ENCODE data around the gene SERPINB2. TPM values are rescaled to one million over a fixed set of nuclear protein-coding genes. Genes with fewer than 3 reads are reported as not detected.

SERPINB2 gene
- total RNA-seq, 1 donor from 2014 or later = not detected

DNA sequence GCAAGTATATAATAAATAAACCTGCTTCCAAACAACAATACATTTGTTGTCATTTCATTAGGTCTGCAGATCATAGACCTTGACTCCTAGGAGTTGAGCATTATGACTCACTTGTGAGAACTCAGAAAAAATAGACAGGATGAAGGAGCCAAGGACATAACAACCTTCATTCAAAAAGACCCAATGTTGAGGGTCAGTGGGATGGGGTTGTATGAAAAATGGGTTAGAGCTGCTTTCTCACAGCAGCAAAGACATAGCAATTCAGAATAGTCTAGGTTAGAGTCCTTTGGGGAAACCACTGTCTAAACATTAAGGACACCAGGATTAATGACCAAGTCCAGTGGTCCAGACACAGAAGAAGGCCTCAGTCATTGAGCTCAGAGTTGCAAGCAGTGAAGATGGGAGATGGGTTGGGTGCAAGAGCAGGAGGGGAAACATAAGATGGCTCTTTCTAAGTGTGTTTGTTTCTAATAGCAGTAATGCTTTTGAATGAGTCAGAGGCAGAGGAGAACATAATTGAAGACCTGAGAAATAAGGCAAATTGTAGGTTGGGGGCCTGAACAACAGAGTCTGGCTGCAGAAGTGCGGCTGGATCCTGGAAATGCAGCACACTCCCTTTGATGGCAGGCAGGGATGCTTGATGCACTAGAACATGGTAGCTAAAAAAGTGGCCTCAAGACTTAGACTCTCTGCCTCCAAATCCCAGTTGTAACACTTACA, 16.5 kb downstream of the SERPINB2 start:
- TF ChIP-seq, protein P1, sequence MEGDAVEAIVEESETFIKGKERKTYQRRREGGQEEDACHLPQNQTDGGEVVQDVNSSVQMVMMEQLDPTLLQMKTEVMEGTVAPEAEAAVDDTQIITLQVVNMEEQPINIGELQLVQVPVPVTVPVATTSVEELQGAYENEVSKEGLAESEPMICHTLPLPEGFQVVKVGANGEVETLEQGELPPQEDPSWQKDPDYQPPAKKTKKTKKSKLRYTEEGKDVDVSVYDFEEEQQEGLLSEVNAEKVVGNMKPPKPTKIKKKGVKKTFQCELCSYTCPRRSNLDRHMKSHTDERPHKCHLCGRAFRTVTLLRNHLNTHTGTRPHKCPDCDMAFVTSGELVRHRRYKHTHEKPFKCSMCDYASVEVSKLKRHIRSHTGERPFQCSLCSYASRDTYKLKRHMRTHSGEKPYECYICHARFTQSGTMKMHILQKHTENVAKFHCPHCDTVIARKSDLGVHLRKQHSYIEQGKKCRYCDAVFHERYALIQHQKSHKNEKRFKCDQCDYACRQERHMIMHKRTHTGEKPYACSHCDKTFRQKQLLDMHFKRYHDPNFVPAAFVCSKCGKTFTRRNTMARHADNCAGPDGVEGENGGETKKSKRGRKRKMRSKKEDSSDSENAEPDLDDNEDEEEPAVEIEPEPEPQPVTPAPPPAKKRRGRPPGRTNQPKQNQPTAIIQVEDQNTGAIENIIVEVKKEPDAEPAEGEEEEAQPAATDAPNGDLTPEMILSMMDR (IDR thresholded peaks at IDR 0.05; ENCODE audit: partially characterized antibody, unreplicated experiment) = no peak
- H3K4me3 Mint-ChIP-seq (ENCODE audit: unreplicated experiment) = no peak overlapping the region
- no peak for DNase-seq
- H3K36me3 Mint-ChIP-seq (ENCODE audit: unreplicated experiment) = no peaks in the 10 kb centered on the region
- no peaks in the 10 kb centered on the region for H3K9me3 Mint-ChIP-seq (ENCODE audit: unreplicated experiment)
- H3K4me1 Mint-ChIP-seq (ENCODE audit: low read depth, unreplicated experiment) = no peaks in the 10 kb centered on the region
- H3K27ac Mint-ChIP-seq (ENCODE audit: unreplicated experiment) = no peak overlapping the region
- no peaks in the 10 kb centered on the region for H3K27me3 Mint-ChIP-seq (ENCODE audit: unreplicated experiment)

DNA sequence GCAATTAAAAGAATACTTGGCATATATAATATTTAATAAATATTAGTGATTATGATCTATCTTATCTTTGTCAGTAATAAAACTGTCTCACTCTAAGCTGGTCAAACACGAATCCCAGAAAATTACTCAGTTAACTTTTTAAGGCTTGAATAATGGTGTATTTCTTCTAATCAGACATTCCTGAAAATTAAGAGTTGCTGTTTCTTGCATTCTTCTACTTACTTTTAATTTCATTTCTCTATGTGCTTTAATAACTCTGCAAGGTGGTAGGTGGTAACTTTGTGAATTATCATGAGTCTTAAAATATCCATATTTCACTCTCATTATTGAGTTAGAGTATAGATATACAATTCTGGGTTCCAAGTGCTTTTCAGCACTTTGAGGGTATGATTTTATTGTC, 17.2 kb downstream of the SERPINB2 start:
- Mint-ChIP-seq H3K27ac (ENCODE audit: unreplicated experiment) (no peak overlapping the region), H3K9me3 (ENCODE audit: unreplicated experiment) (no peaks in the 10 kb centered on the region), H3K36me3 (ENCODE audit: unreplicated experiment) (no peaks in the 10 kb centered on the region), H3K4me3 (ENCODE audit: unreplicated experiment) (no peak overlapping the region), H3K27me3 (ENCODE audit: unreplicated experiment) (no peaks in the 10 kb centered on the region), H3K4me1 (ENCODE audit: low read depth, unreplicated experiment) (no peaks in the 10 kb centered on the region)
- no peak for DNase-seq
- TF ChIP-seq, protein P1 (IDR thresholded peaks at IDR 0.05; ENCODE audit: partially characterized antibody, unreplicated experiment) = no peak

DNA sequence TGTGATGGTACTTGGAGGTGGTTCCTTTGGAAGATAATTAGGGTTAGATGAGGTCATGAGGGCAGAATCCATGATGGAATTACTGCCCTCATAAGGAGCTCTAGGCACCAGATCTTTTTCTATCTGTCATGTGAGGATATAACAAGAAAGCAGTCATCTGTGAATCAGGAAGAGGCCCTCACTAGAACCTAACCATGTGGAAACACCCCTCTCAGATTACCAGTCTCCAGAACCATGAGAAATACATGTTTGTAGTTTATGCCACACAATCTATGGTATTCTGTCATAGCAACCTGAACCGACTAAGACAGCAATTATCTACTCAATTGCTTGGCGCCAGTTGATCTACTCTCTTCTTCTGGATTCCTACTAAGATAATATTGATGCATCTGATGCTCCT, 17.9 kb downstream of the SERPINB2 start:
- H3K27me3 Mint-ChIP-seq (ENCODE audit: unreplicated experiment) = no peaks in the 10 kb centered on the region
- H3K4me1 Mint-ChIP-seq (ENCODE audit: low read depth, unreplicated experiment) = no peaks in the 10 kb centered on the region
- no peak overlapping the region for H3K27ac Mint-ChIP-seq (ENCODE audit: unreplicated experiment)
- no peaks in the 10 kb centered on the region for H3K36me3 Mint-ChIP-seq (ENCODE audit: unreplicated experiment)
- DNase-seq = no peak
- H3K4me3 Mint-ChIP-seq (ENCODE audit: unreplicated experiment) = no peak overlapping the region
- H3K9me3 Mint-ChIP-seq (ENCODE audit: unreplicated experiment) = no peaks in the 10 kb centered on the region
- TF ChIP-seq, protein P1 (IDR thresholded peaks at IDR 0.05; ENCODE audit: partially characterized antibody, unreplicated experiment) = no peak

DNA sequence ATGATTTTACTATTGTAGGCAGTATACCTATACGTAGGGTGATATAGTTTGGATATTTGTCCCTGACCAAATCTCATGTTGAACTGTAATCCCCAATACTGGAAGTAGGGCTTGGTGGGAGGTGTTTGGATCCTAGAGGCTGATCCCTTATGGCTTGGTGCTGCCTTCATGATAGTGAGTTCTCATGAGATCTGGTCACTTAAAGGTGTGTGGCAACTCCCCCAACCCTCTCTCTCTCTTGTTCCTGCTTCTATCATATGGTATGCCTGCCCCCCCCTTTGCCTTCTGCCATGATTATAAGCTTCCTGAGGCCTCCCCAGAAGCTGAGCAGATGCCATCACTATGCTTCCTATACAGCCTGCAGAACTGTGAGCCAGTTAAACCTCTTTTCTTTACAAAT, 18.6 kb downstream of the SERPINB2 start:
- Mint-ChIP-seq H3K4me1 (ENCODE audit: low read depth, unreplicated experiment) (no peaks in the 10 kb centered on the region), H3K27me3 (ENCODE audit: unreplicated experiment) (no peaks in the 10 kb centered on the region), H3K4me3 (ENCODE audit: unreplicated experiment) (no peak overlapping the region), H3K27ac (ENCODE audit: unreplicated experiment) (no peak overlapping the region), H3K36me3 (ENCODE audit: unreplicated experiment) (no peaks in the 10 kb centered on the region), H3K9me3 (ENCODE audit: unreplicated experiment) (no peaks in the 10 kb centered on the region)
- no peak for DNase-seq
- TF ChIP-seq, protein P1 (IDR thresholded peaks at IDR 0.05; ENCODE audit: partially characterized antibody, unreplicated experiment) = no peak

DNA sequence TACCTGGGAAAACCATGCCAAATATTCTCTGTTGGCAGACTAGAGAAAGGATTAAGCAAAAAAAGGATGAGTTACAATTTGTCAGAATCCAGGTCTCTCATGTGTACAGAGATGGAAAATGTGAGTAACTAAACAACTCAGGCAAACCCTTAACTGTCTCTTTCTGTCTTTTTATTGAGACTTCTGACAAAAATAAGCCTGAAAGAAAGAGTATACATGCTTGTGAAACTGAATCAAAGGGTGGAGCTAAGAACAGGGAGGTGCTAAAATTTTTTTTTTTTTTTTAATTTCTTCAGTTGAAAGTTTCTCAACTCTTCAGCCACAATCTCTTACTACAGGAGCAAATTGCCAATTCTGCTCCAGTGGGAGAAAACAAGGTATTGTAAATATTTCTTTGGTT, 20.2 kb downstream of the SERPINB2 start, which contains the start of gene SERPINB10:
SERPINB10 (plus strand) TSS at position 295 of the 400 bp plus-strand sequence. CDS start 7,553 bp downstream, outside the sequence.
- no peak for DNase-seq
- Mint-ChIP-seq H3K4me1 (ENCODE audit: low read depth, unreplicated experiment) (no peaks in the 10 kb centered on the region), H3K27me3 (ENCODE audit: unreplicated experiment) (no peaks in the 10 kb centered on the region), H3K4me3 (ENCODE audit: unreplicated experiment) (no peak within 1 kb of the TSS), H3K36me3 (ENCODE audit: unreplicated experiment) (no peaks in the 10 kb centered on the region), H3K27ac (ENCODE audit: unreplicated experiment) (no peak within 1 kb of the TSS), H3K9me3 (ENCODE audit: unreplicated experiment) (no peaks in the 10 kb centered on the region)
- TF ChIP-seq, protein P1 (IDR thresholded peaks at IDR 0.05; ENCODE audit: partially characterized antibody, unreplicated experiment) = no peak

Measured in glutamatergic neuron (in vitro differentiated cells).